Astrocyte of the cerebellum (primary cell): ENCODE results near the gene NPW.

Experiments used
- DNase-seq: peaks from one replicate; pipeline ENCODE4 v3.0.0-alpha.2; 2011; ENCODE audit warnings: low read depth
- H3K4me3 ChIP-seq: 2 replicates; pipeline ENCODE4 v1.5.1; 2011; ENCODE audit warnings: mild to moderate bottlenecking, low read depth, low read length, moderate library complexity
- in situ Hi-C: cut with HindIII; loops from 2 replicates; pipeline ENCODE4 v1.10.0; 2017; ENCODE audit warnings: low sequenced_read_pairs
- TF ChIP-seq, protein P1 (sequence below): IDR thresholded peaks from 2 replicates; pipeline ENCODE4 v1.5.1; 2012; ENCODE audit warnings: low read length, low read depth, moderate library complexity, mild to moderate bottlenecking; ENCODE audit errors: missing control alignments

Gene NPW

DNA sequence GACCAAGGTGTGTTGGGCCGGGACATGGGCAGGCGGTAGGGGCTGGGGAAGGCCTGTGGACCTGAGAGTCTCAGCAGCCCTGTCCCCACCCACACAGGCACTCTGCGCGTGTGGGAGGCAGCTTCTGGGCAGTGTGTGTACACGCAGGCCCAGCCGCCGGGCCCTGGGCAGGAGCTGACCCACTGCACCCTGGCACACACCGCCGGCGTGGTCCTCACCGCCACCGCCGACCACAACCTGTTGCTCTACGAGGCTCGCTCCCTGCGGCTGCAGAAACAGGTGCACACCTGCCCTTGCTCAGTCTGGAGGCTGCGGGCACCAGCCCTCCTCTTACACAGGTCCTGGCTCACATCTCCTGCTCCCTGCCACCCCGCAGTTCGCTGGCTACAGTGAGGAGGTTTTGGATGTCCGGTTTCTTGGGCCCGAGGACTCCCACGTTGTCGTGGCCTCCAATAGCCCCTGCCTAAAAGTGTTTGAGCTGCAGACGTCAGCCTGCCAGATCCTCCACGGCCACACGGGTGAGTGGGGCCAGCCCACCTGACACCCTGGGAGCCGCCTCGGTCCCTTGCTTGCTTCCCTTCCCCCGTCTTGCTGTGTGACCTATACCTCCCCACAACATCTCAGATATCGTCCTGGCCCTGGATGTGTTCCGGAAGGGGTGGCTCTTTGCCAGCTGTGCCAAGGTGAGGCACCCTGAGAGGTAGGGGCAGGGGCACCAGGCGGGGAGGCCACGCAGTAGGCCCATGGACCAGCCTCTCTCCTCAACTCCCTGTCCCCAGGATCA, 44.0 kb upstream of the NPW start:
- no peak overlapping the region for H3K4me3 ChIP-seq
- TF ChIP-seq, protein P1, sequence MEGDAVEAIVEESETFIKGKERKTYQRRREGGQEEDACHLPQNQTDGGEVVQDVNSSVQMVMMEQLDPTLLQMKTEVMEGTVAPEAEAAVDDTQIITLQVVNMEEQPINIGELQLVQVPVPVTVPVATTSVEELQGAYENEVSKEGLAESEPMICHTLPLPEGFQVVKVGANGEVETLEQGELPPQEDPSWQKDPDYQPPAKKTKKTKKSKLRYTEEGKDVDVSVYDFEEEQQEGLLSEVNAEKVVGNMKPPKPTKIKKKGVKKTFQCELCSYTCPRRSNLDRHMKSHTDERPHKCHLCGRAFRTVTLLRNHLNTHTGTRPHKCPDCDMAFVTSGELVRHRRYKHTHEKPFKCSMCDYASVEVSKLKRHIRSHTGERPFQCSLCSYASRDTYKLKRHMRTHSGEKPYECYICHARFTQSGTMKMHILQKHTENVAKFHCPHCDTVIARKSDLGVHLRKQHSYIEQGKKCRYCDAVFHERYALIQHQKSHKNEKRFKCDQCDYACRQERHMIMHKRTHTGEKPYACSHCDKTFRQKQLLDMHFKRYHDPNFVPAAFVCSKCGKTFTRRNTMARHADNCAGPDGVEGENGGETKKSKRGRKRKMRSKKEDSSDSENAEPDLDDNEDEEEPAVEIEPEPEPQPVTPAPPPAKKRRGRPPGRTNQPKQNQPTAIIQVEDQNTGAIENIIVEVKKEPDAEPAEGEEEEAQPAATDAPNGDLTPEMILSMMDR: no peak
- in situ Hi-C loops: no loop called here
- DNase-seq: no peak

DNA sequence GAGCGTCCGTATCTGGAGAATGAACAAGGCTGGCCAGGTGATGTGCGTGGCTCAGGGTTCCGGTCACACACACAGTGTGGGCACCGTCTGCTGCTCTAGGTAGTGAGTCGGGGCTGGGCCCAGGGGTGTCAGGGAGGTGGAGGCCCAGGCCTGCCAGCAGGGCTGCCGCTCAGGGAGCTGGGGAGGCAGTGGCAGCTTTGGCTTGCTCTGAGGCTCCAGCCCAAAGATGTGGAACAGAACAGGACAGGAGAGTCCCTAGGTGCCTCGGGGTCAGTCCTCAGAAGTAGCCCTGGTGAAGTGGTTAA, 43.4 kb upstream of the NPW start:
- in situ Hi-C loops: no loop called here
- no peak for DNase-seq
- H3K4me3 ChIP-seq: no peak overlapping the region
- TF ChIP-seq, protein P1: no peak

DNA sequence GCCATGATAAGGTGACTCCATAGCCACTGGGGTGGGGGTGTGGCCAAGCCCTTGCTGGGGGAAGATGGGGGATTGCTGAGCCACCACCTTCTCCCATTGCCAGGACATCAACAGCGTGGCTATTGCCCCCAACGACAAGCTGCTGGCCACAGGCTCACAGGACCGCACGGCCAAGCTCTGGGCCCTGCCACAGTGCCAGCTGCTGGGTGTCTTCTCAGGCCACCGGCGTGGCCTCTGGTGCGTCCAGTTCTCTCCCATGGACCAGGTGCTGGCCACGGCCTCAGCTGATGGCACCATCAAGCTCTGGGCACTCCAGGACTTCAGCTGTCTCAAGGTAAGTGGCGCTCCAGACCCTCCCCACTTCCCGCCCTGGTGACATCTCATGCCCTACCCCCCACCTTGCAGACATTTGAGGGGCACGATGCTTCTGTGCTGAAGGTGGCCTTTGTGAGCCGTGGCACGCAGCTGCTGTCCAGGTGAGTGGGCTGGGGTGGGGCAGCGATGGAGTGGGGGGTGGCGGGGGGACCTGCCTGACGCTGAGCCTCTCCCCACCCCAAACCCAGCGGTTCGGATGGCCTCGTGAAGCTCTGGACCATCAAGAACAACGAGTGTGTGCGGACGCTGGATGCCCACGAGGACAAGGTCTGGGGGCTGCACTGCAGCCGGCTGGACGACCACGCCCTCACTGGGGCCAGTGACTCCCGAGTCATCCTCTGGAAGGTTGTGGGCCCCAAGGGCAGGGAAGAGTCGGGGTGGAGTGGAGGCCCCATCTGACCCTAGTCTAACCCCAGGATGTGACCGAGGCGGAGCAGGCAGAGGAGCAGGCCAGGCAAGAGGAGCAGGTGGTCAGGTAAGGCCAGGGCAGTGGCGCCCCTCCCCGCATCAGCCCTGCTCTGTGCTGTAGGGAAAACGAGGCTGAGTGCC, 42.4 kb upstream of the NPW start:
- in situ Hi-C loops: no loop called here
- H3K4me3 ChIP-seq: no peak overlapping the region
- DNase-seq: no peak
- TF ChIP-seq, protein P1: no peak

DNA sequence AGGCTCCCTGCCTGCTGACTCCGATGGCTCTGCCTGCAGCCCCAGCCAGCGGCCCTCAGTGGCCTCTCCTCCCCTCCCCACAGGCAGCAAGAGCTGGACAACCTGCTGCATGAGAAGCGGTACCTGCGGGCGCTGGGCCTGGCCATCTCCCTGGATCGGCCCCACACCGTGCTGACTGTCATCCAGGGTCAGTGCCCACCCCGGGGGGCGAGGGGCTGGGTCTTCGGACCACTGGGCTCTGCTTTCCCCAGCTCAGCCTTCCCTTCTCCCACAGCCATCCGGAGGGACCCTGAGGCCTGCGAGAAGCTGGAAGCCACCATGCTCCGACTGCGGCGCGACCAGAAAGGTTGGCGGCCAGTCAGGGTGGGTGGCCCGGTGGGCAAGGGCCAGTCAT, 41.7 kb upstream of the NPW start:
- TF ChIP-seq, protein P1: no peak
- DNase-seq: no peak
- no peak overlapping the region for H3K4me3 ChIP-seq
- in situ Hi-C loops: no loop called here

DNA sequence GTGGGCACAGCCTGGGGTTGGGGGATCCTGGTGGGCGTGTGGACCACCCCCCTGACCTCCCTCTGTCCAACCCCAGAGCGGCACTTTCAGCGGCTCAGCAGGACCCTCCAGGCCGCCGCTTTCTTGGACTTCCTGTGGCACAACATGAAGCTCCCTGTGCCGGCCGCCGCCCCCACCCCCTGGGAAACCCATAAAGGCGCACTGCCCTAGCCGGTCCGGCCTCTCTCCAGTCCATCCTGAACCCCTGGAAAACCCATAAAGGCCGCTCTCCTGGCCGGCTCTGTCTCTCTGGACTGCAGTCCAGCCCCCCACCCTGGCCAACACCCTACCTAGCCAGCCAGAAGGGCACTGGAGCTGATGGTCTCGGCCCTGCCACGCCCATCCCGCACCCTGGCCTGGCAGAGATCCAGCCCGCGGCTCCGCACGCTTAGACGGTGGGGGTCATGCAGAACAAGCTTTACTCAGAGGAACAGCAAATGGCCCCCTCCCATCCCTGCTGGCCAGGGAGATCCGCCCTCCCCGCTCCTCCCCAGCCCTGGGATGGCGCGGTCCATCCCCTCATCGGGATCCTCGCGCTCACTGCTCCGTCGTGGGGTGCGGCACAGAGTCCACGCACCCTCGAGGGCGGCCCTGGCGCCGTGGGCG, 41.0 kb upstream of the NPW start:
- H3K4me3 ChIP-seq: no peak overlapping the region
- TF ChIP-seq, protein P1: no peak
- no peak for DNase-seq
- in situ Hi-C loops: no loop called here

DNA sequence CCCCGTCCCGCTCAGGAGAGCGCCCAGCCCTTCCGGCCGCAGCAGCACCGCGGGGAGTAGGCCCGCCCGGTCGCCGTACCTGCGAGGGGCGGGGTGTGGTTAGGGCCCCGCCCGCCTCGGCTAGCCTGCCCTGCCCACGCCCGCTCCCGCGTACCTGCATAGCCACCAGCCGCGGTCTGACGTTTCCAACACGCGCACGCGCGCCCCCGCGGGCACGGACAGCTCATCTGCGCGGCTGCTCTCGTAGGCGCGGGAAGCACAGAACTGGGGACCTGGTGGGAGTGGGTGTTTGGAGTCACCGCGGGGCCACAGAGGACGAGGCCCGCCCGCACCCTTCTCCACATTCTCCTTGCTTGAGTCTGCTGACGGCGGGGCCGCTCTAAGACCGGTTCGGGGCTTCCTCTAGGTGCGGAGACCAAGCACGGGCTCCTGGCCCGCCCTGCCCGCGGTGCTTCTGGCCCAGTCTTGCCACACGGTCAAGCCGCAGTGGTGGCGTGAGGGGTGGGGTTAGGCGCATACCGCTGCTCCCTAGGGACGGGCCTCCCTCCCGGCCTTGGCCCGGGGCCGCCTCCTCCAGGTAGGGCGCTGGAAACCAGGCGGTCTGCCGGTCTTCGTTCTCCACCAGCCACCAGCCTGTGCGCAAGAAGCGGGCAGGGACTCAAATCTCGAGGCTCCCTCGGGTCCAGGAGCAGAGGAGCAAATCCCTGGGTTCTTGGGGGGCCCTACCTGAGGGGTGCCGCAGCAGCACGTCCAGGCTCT, 40.1 kb upstream of the NPW start:
- TF ChIP-seq, protein P1: no peak
- in situ Hi-C loops: loop anchor here (5.0 kb wide), 1 partner anchor 58 kb away; no protein-coding TSS in a partner anchor
- no peak overlapping the region for H3K4me3 ChIP-seq
- DNase-seq: no peak
